ENCODE results near the gene ATRIP.
A peak's percentile ranks its signal among the peaks of the same experiment; 100 is the strongest.

ATRIP gene

GRCh38 chr3:48425281-48425812 is 21.2 kb upstream of the ATRIP start:
- no peak for DNase-seq

- DNase-seq, result no peak
These were observed 20.1 kb upstream of the ATRIP start for GRCh38 chr3:48426401-48426909.

DNA sequence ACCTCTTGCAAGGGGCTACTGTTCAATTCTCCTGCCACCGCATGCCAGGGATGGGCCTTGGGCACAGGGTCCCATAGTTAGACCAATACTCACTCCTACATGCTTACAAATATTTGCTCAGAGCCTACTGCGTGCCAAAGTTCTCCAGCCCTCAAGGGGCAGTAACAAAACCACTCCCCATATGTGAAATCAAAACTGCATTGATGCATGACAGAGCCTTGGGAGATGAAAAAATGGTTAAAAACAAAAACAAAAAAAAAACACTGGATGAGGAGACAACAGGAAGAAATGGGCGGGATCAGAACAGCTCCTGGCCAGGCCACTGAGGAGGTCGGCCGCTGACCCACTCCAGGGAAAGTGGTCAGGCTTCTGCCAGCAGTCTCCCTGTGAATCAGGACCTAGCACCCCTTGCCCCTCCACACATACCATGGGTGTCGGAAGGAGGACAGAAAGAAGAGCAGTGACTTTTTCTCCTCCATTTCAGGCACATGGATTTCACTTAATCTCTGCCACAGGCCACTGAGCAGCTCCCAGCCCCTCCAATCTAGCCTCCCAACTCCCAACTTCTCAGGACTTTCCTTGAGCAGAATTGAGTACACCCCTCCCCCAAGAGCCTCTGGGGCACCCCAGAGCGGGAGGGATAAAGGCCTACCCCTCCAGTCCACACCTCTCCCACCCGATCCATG is 19.4 kb upstream of the ATRIP start:
- no peak for DNase-seq

DNA sequence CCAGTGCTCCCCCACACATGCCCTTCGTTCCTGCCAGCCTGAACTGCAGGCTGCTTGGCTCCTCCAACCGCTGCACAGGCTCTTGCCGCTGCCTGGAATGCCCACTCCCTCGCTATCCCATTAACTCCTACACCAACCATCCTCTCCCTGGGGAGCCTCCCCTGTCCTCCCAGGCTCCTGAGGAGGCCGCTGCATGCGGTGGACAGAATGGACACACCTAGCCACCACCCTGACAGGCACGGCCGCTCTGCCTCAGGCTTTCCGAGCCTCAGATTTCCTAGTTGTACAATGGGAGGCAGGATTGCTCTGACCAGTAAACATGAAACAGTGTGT is 18.9 kb upstream of the ATRIP start:
- DNase-seq, result no peak

DNA sequence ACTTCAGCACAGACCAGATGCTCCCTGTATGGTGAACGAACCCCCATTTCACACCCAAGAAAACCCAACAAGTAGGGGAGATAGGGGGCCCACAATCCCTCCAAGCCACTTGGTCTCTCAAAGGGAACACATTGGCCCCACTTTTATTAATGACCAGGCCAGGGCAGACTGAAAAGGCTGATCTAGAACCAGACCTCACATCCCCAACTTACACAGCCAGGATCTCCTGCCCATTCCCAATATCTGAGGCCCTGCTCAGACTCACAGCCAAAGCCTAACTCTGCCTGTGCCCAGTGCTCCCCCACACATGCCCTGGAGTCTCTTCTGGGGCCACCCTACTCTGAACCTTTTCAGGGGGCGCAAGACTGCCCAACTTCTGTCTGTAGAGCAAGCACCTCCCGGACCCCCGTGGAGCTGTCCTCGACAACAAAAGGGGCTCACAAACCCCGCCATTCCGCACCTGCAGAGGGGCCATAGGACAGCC is 18.4 kb upstream of the ATRIP start:
- no peak for DNase-seq

DNA sequence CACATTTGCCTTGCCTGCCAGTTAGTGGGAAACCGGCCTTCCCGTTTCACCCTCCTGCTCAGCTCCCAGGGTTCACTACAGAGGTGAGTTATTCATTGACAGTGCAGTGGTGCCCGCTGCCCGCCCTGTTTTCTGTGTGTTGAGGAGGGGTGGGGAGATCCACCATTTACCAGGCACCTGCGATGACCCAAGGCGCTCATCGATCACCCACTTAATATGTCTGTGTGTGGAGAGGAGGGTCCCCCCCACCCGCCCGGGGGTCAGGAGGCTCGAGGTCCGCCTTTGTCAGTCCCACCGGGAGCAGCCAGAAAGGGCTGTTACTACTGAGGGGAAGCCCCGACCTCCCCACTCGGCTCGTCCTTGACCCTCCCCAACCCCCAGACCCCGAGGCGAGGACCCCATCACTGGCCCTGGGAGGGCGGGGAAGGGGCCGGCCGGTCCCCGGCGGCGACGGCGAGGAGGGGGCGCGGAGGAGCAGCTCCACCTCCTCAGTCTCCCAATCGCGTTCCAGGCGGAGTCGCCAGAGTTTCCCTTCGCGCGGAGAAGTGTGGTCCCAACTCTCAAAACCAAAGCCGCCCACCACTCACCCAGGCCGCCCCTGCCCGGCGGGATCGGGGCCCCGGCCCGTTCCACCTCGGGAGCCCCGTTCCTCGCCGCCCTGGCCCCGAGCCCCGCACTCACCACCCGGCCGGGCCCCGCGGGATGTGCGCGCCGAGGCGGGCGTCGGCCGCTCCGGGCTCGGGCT is 17.8 kb upstream of the ATRIP start:
- DNase-seq, result peak; percentile 37

DNA sequence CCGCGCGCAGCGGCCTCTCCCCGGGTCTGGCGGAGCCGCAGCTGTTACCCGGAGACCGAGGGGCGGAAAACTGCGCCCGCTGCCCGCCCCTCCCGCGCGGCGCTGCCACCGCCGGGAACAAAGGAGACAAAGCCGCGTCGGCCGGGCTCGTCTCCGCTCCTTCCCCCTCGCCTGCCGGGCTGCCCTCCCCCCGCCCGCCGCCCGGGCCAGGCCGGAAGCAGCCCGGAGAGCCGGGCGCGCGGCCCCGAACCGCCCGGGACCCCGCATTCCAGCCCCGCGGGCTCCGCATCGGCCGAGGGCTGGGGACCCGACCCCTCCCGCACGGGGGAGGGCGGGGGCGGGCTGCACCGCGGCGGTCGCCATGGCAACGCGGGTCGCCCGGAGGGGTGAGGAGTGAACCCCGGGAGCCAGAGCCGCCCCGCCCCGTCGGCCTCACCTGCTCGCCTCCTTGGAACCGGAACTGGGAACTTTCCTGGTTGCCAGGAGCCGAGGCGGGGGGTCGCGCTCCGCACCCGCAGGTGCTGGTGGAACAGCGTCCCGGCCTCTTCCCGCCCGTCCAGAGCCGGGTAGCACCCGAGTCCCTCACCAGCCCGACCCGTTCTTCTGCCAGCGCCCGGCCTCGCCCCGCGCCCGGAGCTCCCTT is 17.1 kb upstream of the ATRIP start:
- DNase-seq, result peak; percentile 82

- DNase-seq, result peak; percentile 78
These were observed 16.4 kb upstream of the ATRIP start, which contains the start of gene PLXNB1 for GRCh38 chr3:48429960-48430707. TSS of gene PLXNB1 (minus strand) at chr3:48430086. CDS start at chr3:48424611, 5,475 bp downstream.

DNA sequence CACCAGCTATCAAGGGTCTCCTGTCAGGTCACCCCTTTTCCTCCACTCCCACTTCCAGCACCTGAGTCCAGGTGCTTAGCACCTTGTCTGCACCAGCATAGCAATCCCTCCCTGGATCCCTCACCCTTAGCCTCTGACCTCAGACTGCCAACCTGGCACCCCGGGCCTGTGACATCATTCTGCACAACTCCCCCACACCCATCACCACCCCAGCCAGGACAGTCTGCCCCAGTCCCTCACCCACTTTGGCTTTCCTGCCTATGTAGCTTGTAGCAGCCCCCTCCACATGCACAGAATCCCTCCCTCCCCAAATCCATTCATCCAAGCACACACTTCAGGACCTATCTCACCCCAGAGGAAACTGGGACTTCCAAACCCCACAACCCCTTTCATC is 15.8 kb upstream of the ATRIP start:
- DNase-seq, result no peak

DNA sequence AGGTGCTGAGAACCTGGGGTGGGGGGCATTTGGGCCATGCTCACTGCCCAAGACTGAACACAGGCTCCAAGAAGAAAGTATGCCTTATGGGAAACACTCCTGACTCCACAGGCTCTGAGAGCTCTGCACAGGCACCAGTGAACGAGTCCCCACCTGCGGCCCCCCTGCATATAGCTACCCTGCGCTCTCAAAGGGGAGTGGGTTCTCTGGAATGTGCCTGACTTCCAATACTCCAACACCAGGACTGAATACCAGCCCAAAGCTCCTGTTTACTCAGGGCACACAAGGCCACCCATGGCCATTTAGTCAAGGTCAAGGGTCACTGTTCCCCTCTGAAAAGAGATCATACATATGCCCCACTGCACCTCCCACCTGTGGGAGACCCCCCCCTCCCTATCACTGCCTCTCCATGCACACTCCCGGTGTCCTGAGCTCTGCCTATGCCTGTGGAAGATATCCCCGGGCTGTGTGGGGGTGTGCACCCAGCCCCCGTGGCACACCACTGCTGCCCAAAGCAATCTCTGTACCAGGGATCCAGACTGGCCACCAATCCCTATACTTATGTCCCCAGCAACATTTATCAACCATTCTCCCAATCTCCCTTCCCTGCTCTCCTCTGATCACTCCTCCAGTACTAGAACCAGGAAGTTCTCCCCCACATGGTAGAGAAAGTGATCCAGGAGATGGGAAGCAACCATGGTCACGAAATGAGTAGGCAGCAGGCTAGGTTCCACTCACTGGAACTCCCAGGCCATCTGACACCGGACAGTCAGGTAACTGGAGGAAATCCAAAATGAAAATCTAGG is 15.1 kb upstream of the ATRIP start:
- DNase-seq, result no peak

GRCh38 chr3:48432411-48433371 is 13.8 kb upstream of the ATRIP start:
- DNase-seq, result no peak

DNA sequence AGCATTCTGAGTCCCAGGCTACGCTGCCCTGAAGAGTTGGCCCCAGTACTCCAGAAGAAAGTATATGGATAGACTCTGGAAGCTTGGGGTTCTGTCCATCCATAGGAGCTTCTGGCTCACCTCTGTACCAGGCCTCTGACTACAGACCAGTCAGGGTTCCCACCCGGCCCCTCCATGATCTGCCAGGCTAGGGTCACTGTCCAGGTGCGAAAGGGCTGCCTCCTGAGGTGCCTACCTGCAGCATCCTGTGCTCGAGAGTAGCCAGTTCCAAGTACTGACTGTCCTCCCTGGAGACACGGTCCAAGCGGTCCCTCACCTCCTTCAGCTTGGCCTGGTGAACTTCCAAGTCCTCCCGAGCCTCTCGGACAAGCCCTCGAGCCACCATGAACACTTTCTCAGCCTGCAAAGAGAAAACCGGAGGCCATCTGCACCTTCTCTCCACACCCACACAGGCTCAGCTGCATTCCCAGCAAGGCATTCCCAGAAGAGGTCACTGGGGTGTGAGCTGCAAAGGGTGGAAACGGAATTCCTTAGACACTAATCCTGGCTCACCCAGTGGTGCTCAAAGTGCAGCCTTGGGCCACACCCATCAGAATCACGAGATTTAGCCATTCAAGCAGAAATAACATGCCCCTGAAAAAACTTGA is 12.9 kb upstream of the ATRIP start:
- no peak for DNase-seq

DNA sequence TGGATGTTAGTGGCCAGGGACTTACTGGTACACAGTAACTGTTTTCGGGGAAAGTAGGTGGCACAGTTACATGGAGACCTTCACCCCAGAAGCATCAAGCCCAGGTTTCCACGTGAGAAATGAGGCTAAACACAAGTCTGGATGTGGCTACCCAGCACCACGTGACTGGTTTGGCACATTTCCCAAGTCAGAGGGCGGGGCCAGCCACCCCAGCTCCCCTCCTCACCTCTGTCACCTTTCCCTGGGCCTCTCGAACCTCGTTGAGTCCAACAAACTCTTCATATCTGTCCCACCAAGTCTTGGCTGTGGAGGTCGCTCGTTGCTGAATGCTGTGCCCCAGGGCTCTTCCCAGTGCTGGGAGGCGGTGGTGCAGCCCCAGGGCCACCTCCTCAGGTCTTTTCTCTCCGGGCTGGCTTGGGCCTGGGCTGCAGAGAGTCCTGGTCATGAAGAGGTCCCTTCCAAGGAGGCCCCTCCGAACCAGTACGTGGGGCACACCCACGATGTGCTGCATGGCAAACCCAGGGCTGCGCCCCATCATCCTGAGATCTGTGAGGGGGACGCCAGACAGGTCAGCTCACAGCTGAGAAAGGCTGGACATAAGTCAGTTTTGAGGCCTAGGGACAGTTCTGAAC is 11.8 kb upstream of the ATRIP start:
- DNase-seq, result no peak

DNA sequence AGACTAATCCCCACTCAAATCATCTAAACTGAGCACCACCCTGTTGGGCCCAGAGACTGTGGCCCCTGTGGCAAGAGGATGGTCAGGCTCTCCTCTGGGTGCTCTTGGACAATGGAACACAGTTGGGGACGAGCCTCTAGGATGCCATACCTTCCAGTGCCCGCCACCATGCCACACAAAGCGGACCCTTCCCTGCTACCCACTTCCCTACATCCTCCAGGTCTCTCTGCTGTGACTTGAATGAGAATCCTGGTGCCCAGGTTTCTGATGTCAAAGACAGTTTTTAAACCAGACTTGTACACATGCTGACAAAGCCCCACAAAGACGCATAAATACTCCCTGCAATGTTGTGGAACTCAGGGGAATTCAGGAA is 11.3 kb upstream of the ATRIP start:
- no peak for DNase-seq

DNA sequence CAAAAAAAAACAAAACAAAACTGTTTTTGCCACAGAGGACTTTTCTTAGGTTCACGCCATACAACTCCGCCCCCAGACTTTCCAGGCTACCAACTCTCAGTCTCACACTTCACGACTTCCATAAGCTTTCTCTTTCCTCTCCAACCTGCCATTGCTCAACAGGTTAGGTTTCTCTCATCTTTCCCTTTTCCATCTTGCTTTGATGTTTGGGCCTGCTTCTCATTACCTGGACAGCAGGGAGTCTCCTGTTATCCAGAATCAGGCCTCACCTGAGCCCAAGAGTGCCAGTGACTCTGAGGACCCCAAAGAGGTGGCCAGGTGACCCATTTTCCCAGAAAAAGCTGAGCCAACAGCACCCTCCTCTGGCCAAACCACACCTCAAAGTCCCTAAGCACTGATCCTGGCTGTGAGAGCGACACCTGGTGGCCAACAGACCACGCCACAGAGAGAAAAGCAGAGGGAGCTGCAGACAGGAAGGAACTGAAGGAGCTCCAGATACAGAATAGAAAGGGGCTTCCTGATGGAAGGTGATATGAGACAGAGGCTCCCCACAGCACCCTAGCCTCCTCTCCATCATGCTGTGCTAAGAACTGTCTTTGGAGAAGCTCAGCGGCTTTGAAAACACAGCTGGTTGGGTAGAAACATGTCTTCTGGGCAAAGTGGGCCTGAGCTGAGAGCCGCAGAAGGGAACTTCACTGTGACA is 10.6 kb upstream of the ATRIP start:
- DNase-seq, result peak; percentile 74

DNA sequence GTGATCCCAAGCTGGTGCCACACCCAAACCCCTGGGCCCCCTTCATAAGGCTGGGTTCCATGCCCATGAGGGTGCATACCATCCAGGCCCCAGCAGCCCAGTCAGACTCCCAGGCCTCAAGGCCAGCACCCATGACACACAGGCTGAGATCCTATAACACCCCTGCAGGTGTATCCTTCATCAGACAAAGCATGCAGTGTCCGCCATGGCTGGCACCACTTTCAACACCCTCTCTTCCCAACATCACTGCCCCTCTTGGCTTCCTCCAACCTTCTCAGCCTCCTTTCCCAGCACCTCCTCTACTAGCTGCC is 10.1 kb upstream of the ATRIP start:
- DNase-seq, result no peak

- no peak for DNase-seq
These were observed 9.7 kb upstream of the ATRIP start for GRCh38 chr3:48436855-48437254.

DNA sequence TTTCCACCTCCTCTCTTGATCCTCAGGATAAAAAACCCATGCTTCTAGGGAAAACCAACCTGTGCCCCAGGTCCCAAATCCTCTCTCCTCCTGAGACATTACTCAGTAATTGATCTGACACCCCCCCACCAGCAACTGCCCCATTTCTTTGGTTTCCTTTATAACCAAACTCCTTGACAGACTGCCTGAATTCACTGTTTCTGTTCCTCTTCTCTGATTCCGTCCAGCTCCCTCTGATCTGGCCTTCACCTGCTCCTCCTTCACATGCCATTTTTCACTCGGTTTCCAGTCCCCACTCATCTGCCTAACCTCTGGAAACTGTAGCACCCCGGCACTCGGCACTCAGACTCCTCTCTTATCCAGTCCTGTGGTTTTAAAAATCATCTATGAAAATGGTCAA is 8.7 kb upstream of the ATRIP start:
- DNase-seq, result no peak

All from NCI-H345 (cell line).